GM21367 (cell line): ENCODE measurements around the gene LRCOL1.

Experiments
- ATAC-seq: cut with Tn5 transposase; IDR thresholded peaks from one replicate; pipeline ENCODE4 v1.9.1; 2021; ENCODE audit not compliant: unreplicated experiment

The LRCOL1 gene

GRCh38 chr12:132568826-132569480, 41.4 kb downstream of the LRCOL1 start:
- ATAC-seq: no peak

GRCh38 chr12:132568301-132568700, 42.1 kb downstream of the LRCOL1 start:
- no peak for ATAC-seq

- no peak for ATAC-seq
Measured at GRCh38 chr12:132566516-132567131, 43.8 kb downstream of the LRCOL1 start.

GRCh38 chr12:132565365-132565764, 45.0 kb downstream of the LRCOL1 start:
- ATAC-seq: no peak

- no peak for ATAC-seq
Measured at GRCh38 chr12:132563911-132564310, 46.5 kb downstream of the LRCOL1 start.

GRCh38 chr12:132562489-132563021, 47.8 kb downstream of the LRCOL1 start:
- ATAC-seq: no peak

- no peak for ATAC-seq
Measured at GRCh38 chr12:132561427-132562156, 48.8 kb downstream of the LRCOL1 start.

- ATAC-seq: no peak
Measured at GRCh38 chr12:132560614-132561426, 49.6 kb downstream of the LRCOL1 start.

GRCh38 chr12:132560364-132560613, 50.1 kb downstream of the LRCOL1 start:
- ATAC-seq: no peak

- ATAC-seq: no peak
Measured at GRCh38 chr12:132559652-132560363, 50.6 kb downstream of the LRCOL1 start.

GRCh38 chr12:132558861-132559623, 51.3 kb downstream of the LRCOL1 start:
- ATAC-seq: no peak

- no peak for ATAC-seq
Measured at GRCh38 chr12:132558042-132558856, 52.1 kb downstream of the LRCOL1 start.

- no peak for ATAC-seq
Measured at GRCh38 chr12:132557291-132558015, 52.9 kb downstream of the LRCOL1 start.

- ATAC-seq: no peak
Measured at GRCh38 chr12:132556801-132557200, 53.6 kb downstream of the LRCOL1 start.

GRCh38 chr12:132556216-132556615, 54.2 kb downstream of the LRCOL1 start:
- no peak for ATAC-seq

GRCh38 chr12:132555686-132556085, 54.7 kb downstream of the LRCOL1 start:
- ATAC-seq: no peak

GRCh38 chr12:132554845-132555630, 55.3 kb downstream of the LRCOL1 start:
- no peak for ATAC-seq
